Osteoblast (primary cell): Measurements from ENCODE around the gene WIPF3. TPM values are rescaled to one million over a fixed set of nuclear protein-coding genes. Genes with fewer than 3 reads are reported as not detected.

ENCODE experiments used
- DNase-seq: peaks from one replicate; pipeline ENCODE4 v3.0.0; 2011; ENCODE audit warnings: low spot score, mixed read lengths; ENCODE audit not compliant: insufficient read length; ENCODE audit errors: missing footprints
- H2AFZ ChIP-seq: 2 replicates; pipeline ENCODE4 v1.6.0; 2011; ENCODE audit warnings: mild to moderate bottlenecking, low read length
- H3K27ac ChIP-seq: 2 replicates; pipeline ENCODE4 v1.5.1; 2011; ENCODE audit warnings: mild to moderate bottlenecking, low read depth, low read length, moderate library complexity
- H3K27me3 ChIP-seq: 2 replicates; pipeline ENCODE4 v1.6.0; 2012; ENCODE audit warnings: mild to moderate bottlenecking, control low read depth, inconsistent platforms, low read length, moderate library complexity; ENCODE audit not compliant: insufficient read depth
- H3K36me3 ChIP-seq: 2 replicates; pipeline ENCODE4 v1.5.1; 2011; ENCODE audit warnings: mild to moderate bottlenecking, low read length, control low read depth, moderate library complexity; ENCODE audit not compliant: insufficient read depth
- H3K4me1 ChIP-seq: 2 replicates; pipeline ENCODE4 v1.5.1; 2011; ENCODE audit warnings: mild to moderate bottlenecking, low read length, control low read depth, moderate library complexity; ENCODE audit not compliant: insufficient read depth
- H3K4me2 ChIP-seq: 2 replicates; pipeline ENCODE4 v1.6.0; 2011; ENCODE audit warnings: mild to moderate bottlenecking, low read length; ENCODE audit not compliant: insufficient read depth
- H3K4me3 ChIP-seq: fragments of 200-600 bp; sonication (generic); 3 replicates; pipeline ENCODE4 v1.5.1; 2012; ENCODE audit warnings: mild to moderate bottlenecking, low read length, inconsistent platforms; ENCODE audit not compliant: insufficient read depth
- H3K79me2 ChIP-seq: 2 replicates; pipeline ENCODE4 v1.6.0; 2012; ENCODE audit warnings: mild to moderate bottlenecking, low read length, control low read depth, inconsistent platforms; ENCODE audit not compliant: insufficient read depth
- H3K9me3 ChIP-seq: 2 replicates; pipeline ENCODE4 v1.5.1; 2011; ENCODE audit warnings: low read depth, low read length, control low read depth
- H4K20me1 ChIP-seq: 2 replicates; pipeline ENCODE4 v1.6.0; 2012; ENCODE audit warnings: mild to moderate bottlenecking, low read length, control low read depth; ENCODE audit not compliant: insufficient read depth
- total RNA-seq: library from RNA; depleted of rRNA; stranded (reverse); fragments of >200 nt; gene quantifications from 2 replicates; pipeline ENCODE4 v1.2.3, GENCODE V29; 2012
- TF ChIP-seq, protein P1 (sequence below): IDR thresholded peaks from 2 replicates; pipeline ENCODE4 v1.5.1; 2011; ENCODE audit warnings: mild to moderate bottlenecking, low read depth, low read length, moderate library complexity; ENCODE audit errors: extremely low read depth

WIPF3 gene
- total RNA-seq, 1 donor, result not detected

DNA sequence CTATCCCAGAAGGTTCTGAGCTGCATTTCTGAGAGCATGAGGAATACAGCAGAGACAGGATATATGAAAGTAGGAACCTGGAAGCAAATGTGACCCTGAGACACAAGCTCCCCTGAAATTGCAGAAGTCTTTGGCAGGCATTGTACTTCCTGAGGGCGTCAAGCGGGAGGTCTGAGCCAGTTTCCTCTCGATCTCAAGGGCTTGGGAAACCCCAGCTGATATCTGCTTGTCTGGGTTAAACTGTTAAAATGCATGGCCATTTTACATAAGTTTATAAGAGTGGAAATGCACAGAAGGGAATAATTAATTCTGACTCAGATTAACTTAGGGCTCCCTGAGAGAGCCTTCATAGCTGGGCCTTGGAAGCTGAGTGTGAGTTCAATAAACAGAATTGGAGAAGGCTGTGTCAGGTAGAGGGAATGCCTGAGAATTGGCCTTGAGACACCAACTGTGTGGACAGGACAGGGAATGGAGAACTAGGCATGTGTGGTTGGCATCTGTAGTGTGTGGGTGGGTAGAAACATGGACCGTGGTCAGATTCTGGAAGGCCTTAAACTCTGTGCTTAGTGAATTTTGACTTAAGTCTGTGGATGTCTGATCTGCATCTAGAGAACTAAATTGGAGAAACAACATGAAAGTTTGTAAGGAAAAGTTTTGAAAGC is 53.3 kb downstream of the WIPF3 start:
- H4K20me1 ChIP-seq, result no peaks in the 10 kb centered on the region
- TF ChIP-seq, protein P1, sequence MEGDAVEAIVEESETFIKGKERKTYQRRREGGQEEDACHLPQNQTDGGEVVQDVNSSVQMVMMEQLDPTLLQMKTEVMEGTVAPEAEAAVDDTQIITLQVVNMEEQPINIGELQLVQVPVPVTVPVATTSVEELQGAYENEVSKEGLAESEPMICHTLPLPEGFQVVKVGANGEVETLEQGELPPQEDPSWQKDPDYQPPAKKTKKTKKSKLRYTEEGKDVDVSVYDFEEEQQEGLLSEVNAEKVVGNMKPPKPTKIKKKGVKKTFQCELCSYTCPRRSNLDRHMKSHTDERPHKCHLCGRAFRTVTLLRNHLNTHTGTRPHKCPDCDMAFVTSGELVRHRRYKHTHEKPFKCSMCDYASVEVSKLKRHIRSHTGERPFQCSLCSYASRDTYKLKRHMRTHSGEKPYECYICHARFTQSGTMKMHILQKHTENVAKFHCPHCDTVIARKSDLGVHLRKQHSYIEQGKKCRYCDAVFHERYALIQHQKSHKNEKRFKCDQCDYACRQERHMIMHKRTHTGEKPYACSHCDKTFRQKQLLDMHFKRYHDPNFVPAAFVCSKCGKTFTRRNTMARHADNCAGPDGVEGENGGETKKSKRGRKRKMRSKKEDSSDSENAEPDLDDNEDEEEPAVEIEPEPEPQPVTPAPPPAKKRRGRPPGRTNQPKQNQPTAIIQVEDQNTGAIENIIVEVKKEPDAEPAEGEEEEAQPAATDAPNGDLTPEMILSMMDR, result no peak
- no peak overlapping the region for H3K4me3 ChIP-seq
- no peaks in the 10 kb centered on the region for H3K9me3 ChIP-seq
- no peaks in the 10 kb centered on the region for H3K79me2 ChIP-seq
- H3K4me1 ChIP-seq, result no peaks in the 10 kb centered on the region
- H3K27ac ChIP-seq, result no peak overlapping the region
- no peaks in the 10 kb centered on the region for H3K36me3 ChIP-seq
- no peak overlapping the region for H2AFZ ChIP-seq
- peaks cover 6% of the 10 kb centered on the region for H3K27me3 ChIP-seq
- DNase-seq, result no peak
- H3K4me2 ChIP-seq, result no peak overlapping the region

DNA sequence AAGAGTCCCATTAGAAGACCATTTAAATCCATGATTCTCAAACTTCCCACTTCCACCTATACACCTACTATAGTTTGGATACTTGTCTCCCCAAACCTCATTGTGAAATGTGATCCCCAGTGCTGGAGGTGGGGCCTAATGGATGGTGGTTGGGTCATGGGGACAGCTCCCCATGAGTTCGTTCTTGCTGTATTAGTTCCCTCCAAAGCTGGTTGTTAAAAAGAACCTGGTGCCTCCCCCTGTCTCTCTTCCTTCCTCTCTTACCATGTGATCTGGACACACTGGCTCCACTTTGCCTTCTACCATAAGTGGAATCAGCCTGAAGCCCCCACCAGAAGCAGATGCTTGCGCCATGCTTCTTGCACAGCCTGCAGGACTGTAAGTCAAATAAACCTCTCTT is 53.9 kb downstream of the WIPF3 start:
- H2AFZ ChIP-seq, result no peak overlapping the region
- no peak overlapping the region for H3K4me3 ChIP-seq
- no peak overlapping the region for H3K27ac ChIP-seq
- H3K4me2 ChIP-seq, result no peak overlapping the region
- TF ChIP-seq, protein P1, result no peak
- H3K4me1 ChIP-seq, result peaks cover 1% of the 10 kb centered on the region
- H3K36me3 ChIP-seq, result no peaks in the 10 kb centered on the region
- H3K79me2 ChIP-seq, result no peaks in the 10 kb centered on the region
- no peaks in the 10 kb centered on the region for H3K9me3 ChIP-seq
- H4K20me1 ChIP-seq, result no peaks in the 10 kb centered on the region
- no peak for DNase-seq
- H3K27me3 ChIP-seq, result peaks cover 6% of the 10 kb centered on the region

DNA sequence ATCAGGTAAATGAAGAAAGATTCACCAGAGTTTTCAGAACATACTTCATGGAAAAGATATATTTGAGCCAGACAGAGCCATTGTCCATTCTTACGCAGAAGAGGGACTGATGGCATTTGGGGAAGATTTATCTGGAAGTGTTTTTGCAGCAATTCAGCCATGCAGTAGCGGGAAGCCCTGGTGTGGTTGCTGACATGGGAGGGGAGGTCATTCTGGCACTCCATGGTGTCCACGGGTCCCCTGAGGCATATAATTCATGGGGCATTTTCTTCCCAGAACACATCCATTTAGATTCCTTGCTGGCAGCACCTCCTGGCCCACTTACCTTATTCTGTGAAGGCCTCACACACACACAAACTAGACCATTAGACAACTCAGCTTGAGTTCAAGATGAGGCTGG is 55.6 kb downstream of the WIPF3 start:
- Histone ChIP-seq H3K36me3 (no peaks in the 10 kb centered on the region), H4K20me1 (no peaks in the 10 kb centered on the region), H3K27me3 (peaks cover 6% of the 10 kb centered on the region), H3K9me3 (no peaks in the 10 kb centered on the region), H3K79me2 (no peaks in the 10 kb centered on the region), H3K4me3 (no peak overlapping the region), H2AFZ (no peak overlapping the region), H3K4me2 (no peak overlapping the region), H3K27ac (no peak overlapping the region), H3K4me1 (peaks cover 11% of the 10 kb centered on the region)
- TF ChIP-seq, protein P1, result no peak
- no peak for DNase-seq

DNA sequence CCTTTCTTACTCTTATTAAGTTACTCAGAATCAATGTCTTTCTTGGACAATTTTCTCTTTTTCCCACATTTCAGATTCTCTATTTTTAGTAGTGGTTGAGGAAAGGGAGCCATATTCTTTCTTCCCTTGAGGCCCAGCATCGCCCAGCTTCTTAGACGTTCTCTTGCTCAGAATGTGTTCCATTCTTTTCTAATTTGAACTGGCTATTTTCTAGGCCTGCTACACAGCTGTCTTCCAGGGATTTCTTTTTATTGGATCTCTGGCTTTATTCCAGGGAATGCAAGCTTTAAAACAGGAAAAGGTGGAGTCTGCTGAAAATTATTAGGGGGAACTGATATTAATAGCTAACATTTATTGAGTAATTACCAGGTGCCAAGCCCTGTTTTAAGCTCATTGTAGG is 58.3 kb downstream of the WIPF3 start:
- H4K20me1 ChIP-seq, result no peaks in the 10 kb centered on the region
- no peak overlapping the region for H3K4me3 ChIP-seq
- H3K36me3 ChIP-seq, result no peaks in the 10 kb centered on the region
- no peak overlapping the region for H2AFZ ChIP-seq
- H3K9me3 ChIP-seq, result no peaks in the 10 kb centered on the region
- peaks cover 11% of the 10 kb centered on the region for H3K4me1 ChIP-seq
- DNase-seq, result no peak
- H3K79me2 ChIP-seq, result no peaks in the 10 kb centered on the region
- TF ChIP-seq, protein P1, result no peak
- peaks cover 6% of the 10 kb centered on the region for H3K27me3 ChIP-seq
- H3K27ac ChIP-seq, result no peak overlapping the region
- H3K4me2 ChIP-seq, result no peak overlapping the region
